Esophagus (tissue), 2 donors: ENCODE measurements around the gene CPOX. TPM values are rescaled to one million over a fixed set of nuclear protein-coding genes. Genes with fewer than 3 reads are reported as not detected.
A peak's percentile ranks its signal among the peaks of the same experiment; 100 is the strongest.

Source experiments
- H3K27ac ChIP-seq, 2 donors: one replicate each; pipeline ENCODE4 v1.5.1; 2013; ENCODE audit warnings: low read depth in 2 of 2, mild to moderate bottlenecking in 2 of 2, inconsistent platforms in 1 of 2, low read length in 1 of 2, moderate library complexity in 1 of 2
- H3K27me3 ChIP-seq, 2 donors: one replicate each; pipeline ENCODE4 v1.6.1; 2013; ENCODE audit warnings: low read length in 2 of 2, control low read depth in 1 of 2, mild to moderate bottlenecking in 1 of 2; ENCODE audit not compliant: insufficient read depth in 2 of 2, control insufficient read depth in 1 of 2
- H3K36me3 ChIP-seq, 2 donors: one replicate each; pipeline ENCODE4 v1.6.1; 2013; ENCODE audit warnings: low read length in 1 of 2; ENCODE audit not compliant: control insufficient read depth in 2 of 2, insufficient read depth in 2 of 2
- H3K4me1 ChIP-seq, 2 donors: one replicate each; pipeline ENCODE4 v1.6.1; 2013; ENCODE audit warnings: low read length in 1 of 2; ENCODE audit not compliant: control insufficient read depth in 2 of 2, insufficient read depth in 2 of 2
- H3K4me3 ChIP-seq, 2 donors: one replicate each; pipeline ENCODE4 v1.5.1; 2013; ENCODE audit warnings: low read length in 2 of 2, mild to moderate bottlenecking in 2 of 2, low read depth in 1 of 2, moderate library complexity in 1 of 2
- H3K9me3 ChIP-seq, 2 donors: one replicate each; pipeline ENCODE4 v1.6.1; 2013; ENCODE audit warnings: mild to moderate bottlenecking in 2 of 2, low read depth in 1 of 2, low read length in 1 of 2, moderate library complexity in 1 of 2; ENCODE audit not compliant: control insufficient read depth in 2 of 2, insufficient read depth in 1 of 2
- WGBS, 2 donors: extraction: QIAGEN DNeasy Blood & Tissue Kit; methylation state at CpG; one replicate each; pipeline ENCODE4 v1.1.7; 2013; 5-methylcytosine and 5-hydroxymethylcytosine counted together
- polyA plus RNA-seq, 2 donors: library from polyadenylated mRNA; stranded (reverse); fragments of 200-250 nt; gene quantifications; one replicate each; pipeline ENCODE4 v1.2.3, GENCODE V29; 2013
- donor health status: healthy with polysubstance abuse.
- donor health status: Bipolar disorder and iron deficiency.

CPOX gene
- polyA plus RNA-seq, 2 donors: 9.6 to 17.4 TPM

- Histone ChIP-seq H3K36me3 (no peaks in the 10 kb centered on the region), H3K27ac (peak overlapping the region; percentile 26 to 42), H3K4me3 (no peak overlapping the region), H3K9me3 (no peaks in the 10 kb centered on the region), H3K27me3 (no peaks in the 10 kb centered on the region), H3K4me1 (no peaks in the 10 kb centered on the region)
- 76 to 81% methylated on average over 7 of the region's 7 CpGs for WGBS, 2 donors
Observed at GRCh38 chr3:98556164-98557130, 37.0 kb downstream of the CPOX start.

DNA sequence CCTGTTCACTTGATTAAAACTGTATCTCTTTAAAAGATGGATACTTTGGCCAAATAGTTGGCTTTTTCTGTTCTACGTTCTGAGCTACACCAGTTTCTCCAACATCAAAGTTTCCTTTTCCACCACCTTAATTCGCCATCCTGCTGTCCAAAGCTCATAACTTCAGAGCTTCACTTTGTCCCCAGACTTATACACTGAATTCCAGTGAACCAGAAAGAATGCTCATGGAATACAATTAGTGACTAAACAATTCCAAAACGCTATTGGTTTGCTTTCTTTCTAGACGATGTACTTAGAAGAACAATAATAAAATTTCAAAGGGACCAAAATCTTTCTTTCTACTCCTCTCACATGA is 38.4 kb downstream of the CPOX start:
- H3K4me3 ChIP-seq: no peak overlapping the region
- no peaks in the 10 kb centered on the region for H3K36me3 ChIP-seq
- H3K4me1 ChIP-seq: no peaks in the 10 kb centered on the region
- no peak overlapping the region for H3K27ac ChIP-seq
- no peaks in the 10 kb centered on the region for H3K9me3 ChIP-seq
- WGBS, 2 donors: 50 to 57% methylated on average over 4 of the region's 4 CpGs
- no peaks in the 10 kb centered on the region for H3K27me3 ChIP-seq

GRCh38 chr3:98554580-98554979 is 38.8 kb downstream of the CPOX start:
- H3K9me3 ChIP-seq: no peaks in the 10 kb centered on the region
- H3K27ac ChIP-seq: no peak overlapping the region
- 82 to 84% methylated on average over 2 of the region's 2 CpGs for WGBS, 2 donors
- no peaks in the 10 kb centered on the region for H3K36me3 ChIP-seq
- H3K4me3 ChIP-seq: no peak overlapping the region
- no peaks in the 10 kb centered on the region for H3K27me3 ChIP-seq
- no peaks in the 10 kb centered on the region for H3K4me1 ChIP-seq

DNA sequence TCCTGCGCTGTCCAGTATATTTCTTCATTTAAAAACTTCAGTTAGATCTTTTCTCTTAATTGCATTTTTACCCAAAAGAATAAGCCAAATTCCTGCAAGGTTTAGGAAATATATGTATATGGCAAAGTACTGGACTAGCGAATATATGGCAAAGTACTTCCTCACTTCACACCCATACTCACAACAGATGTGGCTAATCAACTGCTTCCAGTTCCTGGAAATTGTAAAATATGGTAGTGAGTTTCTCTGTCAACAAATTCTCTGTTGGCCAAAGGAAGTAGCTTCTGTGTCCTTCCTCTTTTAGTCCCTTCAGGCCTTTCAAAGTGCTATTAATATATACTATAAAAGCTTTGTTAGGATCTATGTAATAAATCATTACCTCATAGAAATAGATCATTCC is 39.7 kb downstream of the CPOX start:
- no peaks in the 10 kb centered on the region for H3K4me1 ChIP-seq
- 76 to 80% methylated on average over 2 of the region's 2 CpGs for WGBS, 2 donors
- H3K36me3 ChIP-seq: no peaks in the 10 kb centered on the region
- H3K9me3 ChIP-seq: no peaks in the 10 kb centered on the region
- no peaks in the 10 kb centered on the region for H3K27me3 ChIP-seq
- H3K27ac ChIP-seq: no peak overlapping the region
- no peak overlapping the region for H3K4me3 ChIP-seq

DNA sequence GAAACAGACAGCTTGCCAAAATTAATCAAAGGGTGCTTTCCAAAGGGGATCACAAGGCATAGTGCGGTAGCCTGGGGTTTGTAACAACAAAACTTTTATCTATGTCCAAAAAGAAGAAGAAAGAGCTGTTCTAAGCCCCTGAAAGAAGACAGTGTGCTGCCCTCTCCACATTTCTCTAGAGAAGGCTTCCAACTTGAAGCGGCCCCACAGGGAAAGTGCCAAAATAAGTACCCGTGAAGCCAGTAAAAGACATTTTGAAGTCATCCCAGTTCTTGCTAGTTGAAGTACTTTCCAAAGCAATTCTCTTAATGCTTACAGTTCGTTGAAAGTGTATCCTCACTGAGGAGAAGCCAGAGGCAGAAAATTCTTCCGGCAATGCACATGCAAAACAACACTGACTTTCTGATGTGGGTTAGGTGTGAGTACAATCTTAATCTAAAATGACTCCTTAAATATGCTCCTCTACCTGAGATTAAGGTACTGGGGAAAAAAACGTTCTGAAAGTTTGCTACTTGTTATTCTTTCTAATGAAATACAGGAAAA is 40.3 kb downstream of the CPOX start:
- peak overlapping the region in 1 of 2 donors; percentile 42 for H3K27ac ChIP-seq
- no peaks in the 10 kb centered on the region for H3K9me3 ChIP-seq
- no peaks in the 10 kb centered on the region for H3K36me3 ChIP-seq

GRCh38 chr3:98552232-98553020 is 41.0 kb downstream of the CPOX start:
- Histone ChIP-seq H3K9me3 (no peaks in the 10 kb centered on the region), H3K4me1 (no peaks in the 10 kb centered on the region), H3K27ac (peak overlapping the region in 1 of 2 donors; percentile 66), H3K4me3 (no peak overlapping the region), H3K36me3 (no peaks in the 10 kb centered on the region), H3K27me3 (no peaks in the 10 kb centered on the region)
- 62 to 74% methylated on average over 4 of the region's 4 CpGs for WGBS, 2 donors

More for the DNA sequence above, 40.3 kb downstream of the CPOX start:
- no peak overlapping the region for H3K4me3 ChIP-seq
- no peaks in the 10 kb centered on the region for H3K4me1 ChIP-seq
- H3K27me3 ChIP-seq: no peaks in the 10 kb centered on the region
- 41 to 59% methylated on average over 6 of the region's 6 CpGs for WGBS, 2 donors

DNA sequence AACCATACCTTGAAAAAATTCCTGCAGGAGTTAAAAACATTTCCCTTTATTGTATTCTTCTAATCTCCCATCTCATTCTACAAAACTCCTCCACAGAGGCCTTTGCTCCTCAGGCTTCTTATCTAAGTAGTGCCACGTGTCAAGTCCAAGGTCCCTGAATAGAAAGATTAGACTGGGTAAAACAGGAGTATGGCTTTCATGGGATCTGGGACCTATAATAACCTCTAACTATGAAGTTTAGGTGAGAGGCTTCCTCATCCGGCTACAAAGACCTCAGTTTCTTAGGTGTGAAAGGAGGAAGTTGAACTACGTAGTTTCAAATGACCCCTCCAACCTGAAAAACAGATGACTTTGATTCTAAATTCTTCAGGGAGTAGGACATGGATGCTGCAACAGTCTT is 41.7 kb downstream of the CPOX start:
- 60 to 75% methylated on average over 3 of the region's 3 CpGs for WGBS, 2 donors
- Histone ChIP-seq H3K36me3 (no peaks in the 10 kb centered on the region), H3K9me3 (no peaks in the 10 kb centered on the region), H3K27ac (no peak overlapping the region), H3K4me3 (no peak overlapping the region), H3K4me1 (no peaks in the 10 kb centered on the region), H3K27me3 (no peaks in the 10 kb centered on the region)

DNA sequence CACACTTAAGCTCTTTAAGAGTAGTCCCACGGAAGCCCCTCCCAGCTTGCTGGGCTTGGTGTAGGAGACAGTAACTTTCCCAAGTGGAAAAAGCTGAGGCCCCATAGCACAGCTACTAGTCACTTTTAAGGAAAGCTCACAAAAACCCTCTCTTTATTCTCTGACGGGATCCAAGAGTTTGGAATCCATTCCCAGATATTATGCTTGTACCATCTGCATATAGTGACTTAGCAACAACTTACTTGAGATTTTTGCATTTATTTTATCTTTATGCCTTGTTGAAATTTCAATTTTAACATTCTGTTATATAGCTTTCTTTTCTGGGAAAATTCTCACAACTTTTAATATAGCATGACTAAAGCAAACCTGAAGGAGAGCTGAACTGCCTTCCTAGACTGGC is 42.2 kb downstream of the CPOX start:
- WGBS, 2 donors: 88 to 95% methylated on average over 2 of the region's 2 CpGs
- Histone ChIP-seq H3K36me3 (no peaks in the 10 kb centered on the region), H3K4me1 (no peaks in the 10 kb centered on the region)

GRCh38 chr3:98550833-98551232 is 42.6 kb downstream of the CPOX start:
- no peaks in the 10 kb centered on the region for H3K4me1 ChIP-seq
- H3K4me3 ChIP-seq: no peak overlapping the region
- H3K36me3 ChIP-seq: no peaks in the 10 kb centered on the region
- H3K27ac ChIP-seq: peak overlapping the region in 1 of 2 donors; percentile 13
- H3K9me3 ChIP-seq: no peaks in the 10 kb centered on the region
- 92% methylated on average over 3 of the region's 3 CpGs for WGBS, 2 donors
- H3K27me3 ChIP-seq: no peaks in the 10 kb centered on the region

More for the DNA sequence above, 42.2 kb downstream of the CPOX start:
- Histone ChIP-seq H3K9me3 (no peaks in the 10 kb centered on the region), H3K27ac (no peak overlapping the region), H3K27me3 (no peaks in the 10 kb centered on the region), H3K4me3 (no peak overlapping the region)
